RWPE2 (cell line): ENCODE measurements around the gene MSH3.
"Not testable (repeated sequence)": the region's sequence is repeated elsewhere in the genome, so short reads cannot be mapped to it uniquely, and the experiment has no call there.

Experiments used
- ATAC-seq: fragments of 200-7000 bp; cut with Tn5 transposase; 3 replicates; pipeline ENCODE4 v1.9.1; 2021; ENCODE audit warnings: low read depth
- DNase-seq: peaks from one replicate; pipeline ENCODE4 v3.0.0-alpha.2; 2020; ENCODE audit warnings: low spot score
- H3K27ac ChIP-seq: fragments of 450-650 bp; 2 replicates; pipeline ENCODE4 v1.5.1; 2017; ENCODE audit warnings: mild to moderate bottlenecking; ENCODE audit not compliant: poor library complexity, severe bottlenecking
- H3K27me3 ChIP-seq: fragments of 250-450 bp; sonication (Bioruptor Pico); 2 replicates; pipeline ENCODE4 v1.5.1; 2021; ENCODE audit warnings: mild to moderate bottlenecking, moderate library complexity; ENCODE audit not compliant: insufficient read depth, poor library complexity, severe bottlenecking
- H3K36me3 ChIP-seq: fragments of 250-450 bp; sonication (Bioruptor Pico); 2 replicates; pipeline ENCODE4 v1.5.1; 2020; ENCODE audit warnings: low read depth, mild to moderate bottlenecking, moderate library complexity
- H3K4me1 ChIP-seq: fragments of 250-450 bp; sonication (Bioruptor Pico); 2 replicates; pipeline ENCODE4 v1.5.1; 2021; ENCODE audit warnings: mild to moderate bottlenecking, moderate library complexity; ENCODE audit not compliant: insufficient read depth, poor library complexity, severe bottlenecking
- H3K4me3 ChIP-seq: fragments of 250-450 bp; sonication (Bioruptor Pico); 2 replicates; pipeline ENCODE4 v1.5.1; 2021; ENCODE audit warnings: mild to moderate bottlenecking, moderate library complexity; ENCODE audit not compliant: severe bottlenecking
- H3K9me3 ChIP-seq: fragments of 250-450 bp; sonication (Bioruptor Pico); 2 replicates; pipeline ENCODE4 v1.5.1; 2021; ENCODE audit warnings: mild to moderate bottlenecking, moderate library complexity; ENCODE audit not compliant: severe bottlenecking
- TF ChIP-seq, protein P1 (sequence below): fragments of 450-650 bp; IDR thresholded peaks from one replicate; pipeline ENCODE4 v1.5.1; 2017; ENCODE audit warnings: mild to moderate bottlenecking, moderate library complexity; ENCODE audit not compliant: poor library complexity, severe bottlenecking

The MSH3 gene

DNA sequence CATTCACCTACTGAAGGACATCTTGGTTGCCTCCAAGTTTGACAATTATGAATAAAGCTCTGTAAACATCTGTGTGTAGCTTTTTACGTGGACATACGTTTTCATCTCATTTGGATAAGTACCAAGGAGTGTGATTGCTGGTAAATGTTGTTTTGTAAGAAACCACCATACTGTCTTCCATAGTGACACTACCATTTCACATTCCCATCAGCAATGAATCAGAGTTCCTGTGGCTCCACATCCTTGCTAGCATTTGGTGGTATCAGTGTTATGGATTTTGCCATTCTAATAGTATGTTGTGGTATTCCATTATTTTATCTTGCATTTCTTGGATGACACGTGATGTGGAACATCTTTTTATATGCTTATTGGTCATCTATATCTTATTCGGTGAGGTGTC lies 227.3 kb downstream of the MSH3 start:
- no peak overlapping the region for H3K4me3 ChIP-seq
- H3K36me3 ChIP-seq, result no peaks in the 10 kb centered on the region
- DNase-seq, result no peak
- H3K27me3 ChIP-seq, result no peaks in the 10 kb centered on the region
- ATAC-seq, result no peak
- H3K27ac ChIP-seq, result no peak overlapping the region
- no peaks in the 10 kb centered on the region for H3K9me3 ChIP-seq
- TF ChIP-seq, protein P1, sequence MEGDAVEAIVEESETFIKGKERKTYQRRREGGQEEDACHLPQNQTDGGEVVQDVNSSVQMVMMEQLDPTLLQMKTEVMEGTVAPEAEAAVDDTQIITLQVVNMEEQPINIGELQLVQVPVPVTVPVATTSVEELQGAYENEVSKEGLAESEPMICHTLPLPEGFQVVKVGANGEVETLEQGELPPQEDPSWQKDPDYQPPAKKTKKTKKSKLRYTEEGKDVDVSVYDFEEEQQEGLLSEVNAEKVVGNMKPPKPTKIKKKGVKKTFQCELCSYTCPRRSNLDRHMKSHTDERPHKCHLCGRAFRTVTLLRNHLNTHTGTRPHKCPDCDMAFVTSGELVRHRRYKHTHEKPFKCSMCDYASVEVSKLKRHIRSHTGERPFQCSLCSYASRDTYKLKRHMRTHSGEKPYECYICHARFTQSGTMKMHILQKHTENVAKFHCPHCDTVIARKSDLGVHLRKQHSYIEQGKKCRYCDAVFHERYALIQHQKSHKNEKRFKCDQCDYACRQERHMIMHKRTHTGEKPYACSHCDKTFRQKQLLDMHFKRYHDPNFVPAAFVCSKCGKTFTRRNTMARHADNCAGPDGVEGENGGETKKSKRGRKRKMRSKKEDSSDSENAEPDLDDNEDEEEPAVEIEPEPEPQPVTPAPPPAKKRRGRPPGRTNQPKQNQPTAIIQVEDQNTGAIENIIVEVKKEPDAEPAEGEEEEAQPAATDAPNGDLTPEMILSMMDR, result no peak
- no peaks in the 10 kb centered on the region for H3K4me1 ChIP-seq

DNA sequence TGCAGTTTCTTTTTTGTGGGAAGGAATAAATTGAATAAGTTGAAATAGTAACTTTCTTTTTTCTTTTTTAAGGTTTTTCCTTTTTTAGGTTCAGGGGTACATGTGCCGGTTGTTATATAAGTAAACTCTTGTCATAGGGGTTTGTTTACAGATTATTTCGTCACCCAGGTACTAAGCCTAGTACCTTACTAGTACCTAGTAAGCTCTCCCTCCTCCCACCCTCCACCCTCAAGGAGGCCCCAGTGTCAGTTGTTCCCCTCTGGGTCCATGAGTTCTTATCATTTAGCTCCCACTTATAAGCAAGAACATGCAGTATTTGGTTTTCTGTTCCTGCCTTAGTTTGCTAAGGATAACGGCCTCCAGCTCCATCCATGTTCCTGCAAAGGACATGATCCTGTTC lies 228.9 kb downstream of the MSH3 start:
- not testable (repeated sequence) for H3K27me3 ChIP-seq, H3K27ac ChIP-seq, ATAC-seq, H3K4me3 ChIP-seq, H3K9me3 ChIP-seq, H3K4me1 ChIP-seq, DNase-seq, H3K36me3 ChIP-seq

DNA sequence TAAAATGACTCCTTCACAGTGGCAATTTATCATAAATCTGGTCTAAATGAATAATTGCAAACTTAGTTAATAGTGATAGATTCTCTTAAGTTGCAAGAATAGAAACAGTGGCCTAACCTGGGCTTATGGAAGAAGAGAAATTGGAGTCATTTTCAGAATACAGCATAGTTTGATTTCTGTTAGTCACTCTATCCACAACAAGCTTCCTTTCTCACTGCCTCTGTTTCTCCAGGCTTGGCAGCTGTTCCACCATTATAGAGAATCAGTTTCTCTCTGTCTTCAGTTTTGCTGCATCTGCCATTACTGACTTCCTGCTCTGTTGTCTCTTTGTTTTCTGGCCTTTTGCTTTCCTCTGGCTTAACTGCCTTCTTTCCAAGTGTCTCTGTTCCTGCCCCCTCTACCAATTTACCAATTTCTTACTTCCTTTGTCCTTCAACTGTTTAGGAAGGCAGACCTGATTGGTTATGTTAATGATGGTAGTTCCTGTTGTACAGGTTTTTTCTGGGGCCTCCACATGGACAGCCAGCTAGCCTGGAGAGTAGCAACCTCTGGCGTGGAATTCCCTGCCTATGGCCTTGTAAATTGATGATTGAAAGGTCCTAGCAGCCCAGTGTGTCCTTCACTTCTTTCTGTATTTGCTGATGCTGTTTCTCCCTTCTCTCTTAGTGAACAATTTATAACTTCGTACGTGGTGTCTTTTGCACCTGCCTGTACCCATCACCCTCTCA lies 229.8 kb downstream of the MSH3 start:
- Histone ChIP-seq H3K4me3 (no peak overlapping the region), H3K27ac (no peak overlapping the region), H3K9me3 (no peaks in the 10 kb centered on the region), H3K4me1 (no peaks in the 10 kb centered on the region), H3K36me3 (no peaks in the 10 kb centered on the region), H3K27me3 (no peaks in the 10 kb centered on the region)
- ATAC-seq (no peak), DNase-seq (no peak)
- TF ChIP-seq, protein P1, result no peak

DNA sequence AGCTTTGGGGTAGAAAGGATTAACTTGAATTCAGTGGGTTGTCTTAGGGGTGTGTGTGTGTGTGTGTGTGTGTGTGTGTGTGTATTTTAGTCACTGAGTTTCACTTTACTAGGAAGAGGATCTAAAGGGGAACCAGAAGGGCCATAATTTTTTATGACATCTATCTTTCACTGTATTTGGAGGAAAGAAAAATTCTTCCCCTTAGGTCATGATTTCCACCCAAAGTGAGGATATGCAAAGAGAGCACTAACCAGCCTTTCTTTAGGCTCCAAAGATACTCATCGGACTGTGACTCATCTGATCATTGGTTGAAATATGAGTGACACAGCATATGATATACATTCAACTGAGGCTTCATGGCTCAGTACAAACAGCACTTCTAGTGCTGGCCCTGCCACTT lies 230.5 kb downstream of the MSH3 start:
- DNase-seq (no peak), ATAC-seq (peak; percentile 82)
- no peaks in the 10 kb centered on the region for H3K9me3 ChIP-seq
- no peaks in the 10 kb centered on the region for H3K36me3 ChIP-seq
- no peak overlapping the region for H3K4me3 ChIP-seq
- TF ChIP-seq, protein P1, result no peak
- no peak overlapping the region for H3K27ac ChIP-seq
- no peaks in the 10 kb centered on the region for H3K4me1 ChIP-seq
- no peaks in the 10 kb centered on the region for H3K27me3 ChIP-seq

DNA sequence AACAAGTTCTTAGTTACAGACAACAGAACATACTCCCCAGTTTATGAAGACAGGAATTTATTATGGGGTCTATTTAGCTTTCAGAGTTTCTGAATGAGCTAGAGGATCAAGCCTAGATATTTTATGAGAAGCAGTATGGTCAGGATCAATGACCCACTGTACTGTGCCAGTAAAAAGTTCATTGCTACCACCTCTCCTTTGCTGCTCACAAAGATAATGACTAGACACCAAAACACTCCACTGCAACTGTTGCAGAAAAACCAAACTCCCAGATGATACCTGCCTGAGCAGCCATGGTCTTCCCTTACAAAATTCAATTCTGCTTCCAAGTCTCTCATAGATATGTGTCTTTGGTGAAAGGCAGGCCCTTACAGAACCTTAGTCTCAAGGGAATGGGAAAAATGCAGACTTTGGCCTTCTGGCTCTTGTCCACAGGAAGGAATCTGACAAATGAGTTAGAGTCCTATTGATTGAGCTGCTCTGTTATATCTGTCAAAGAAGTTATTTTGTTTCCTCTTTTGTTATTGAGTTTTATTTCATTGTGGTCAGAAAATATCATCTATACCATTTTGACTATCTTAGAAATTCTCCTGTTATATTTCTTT lies 231.0 kb downstream of the MSH3 start:
- H3K9me3 ChIP-seq, result no peaks in the 10 kb centered on the region
- DNase-seq (no peak), ATAC-seq (no peak)
- no peak overlapping the region for H3K27ac ChIP-seq
- no peaks in the 10 kb centered on the region for H3K4me1 ChIP-seq
- no peaks in the 10 kb centered on the region for H3K36me3 ChIP-seq
- H3K27me3 ChIP-seq, result no peaks in the 10 kb centered on the region
- TF ChIP-seq, protein P1, result no peak
- no peak overlapping the region for H3K4me3 ChIP-seq
